NAMALWA (cell line): ENCODE measurements around the gene SAE1.

ENCODE experiments used
- DNase-seq: peaks from one replicate; pipeline ENCODE4 v3.0.0-alpha.2; 2015; ENCODE audit warnings: low spot score

The SAE1 gene

DNA sequence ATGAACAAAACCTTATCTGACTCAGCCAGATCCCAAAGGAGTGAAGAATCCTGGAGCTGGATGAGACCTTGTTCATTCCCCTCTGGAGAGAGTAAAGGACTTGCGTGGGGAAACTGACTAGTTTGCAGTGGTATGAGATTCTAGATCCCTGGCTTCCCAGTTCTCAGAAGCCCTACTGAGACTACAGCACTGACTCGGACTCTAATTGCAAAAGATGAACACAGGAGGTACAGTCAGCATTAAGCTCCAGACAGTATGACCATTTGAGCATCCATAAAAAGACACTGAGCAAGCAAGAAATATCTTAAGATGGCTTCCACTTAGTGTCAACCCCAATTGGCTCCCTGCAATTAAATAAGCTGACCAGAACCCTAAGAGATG is 23.8 kb upstream of the SAE1 start:
- DNase-seq: no peak

DNA sequence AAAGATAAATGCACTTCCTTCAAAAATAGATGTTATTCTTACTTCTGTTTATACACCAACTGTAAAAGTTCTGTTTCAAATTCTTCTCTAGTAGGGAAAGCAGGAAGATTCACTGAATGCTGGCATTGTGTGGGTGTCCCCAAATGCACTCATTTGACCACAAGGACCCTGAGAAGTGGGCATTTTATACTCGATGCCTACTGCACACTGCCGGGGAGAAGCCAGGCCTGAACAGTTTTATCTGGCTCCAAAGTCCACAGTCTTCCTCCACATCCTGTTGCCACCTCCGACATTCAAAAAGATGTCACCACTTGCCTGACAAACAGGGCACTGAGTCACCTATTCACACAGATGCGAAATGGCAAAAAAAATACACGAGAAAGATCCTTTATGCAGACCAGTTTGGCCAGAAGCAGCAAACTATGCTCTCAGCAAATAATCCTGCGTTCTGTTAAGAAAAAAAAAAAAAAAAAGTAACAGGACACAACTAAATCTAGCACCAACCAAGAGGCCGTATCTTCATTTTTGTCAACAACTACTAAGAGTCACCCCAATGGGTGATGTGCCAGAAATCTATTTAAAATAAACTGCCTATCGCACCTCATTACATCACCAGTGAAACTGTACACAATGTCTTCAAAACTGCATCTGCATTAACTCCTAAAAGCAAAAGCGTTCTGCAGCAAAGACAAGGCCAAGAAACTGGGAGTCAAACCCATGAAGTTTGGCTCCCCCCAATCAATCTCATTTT is 23.3 kb upstream of the SAE1 start:
- no peak for DNase-seq

DNA sequence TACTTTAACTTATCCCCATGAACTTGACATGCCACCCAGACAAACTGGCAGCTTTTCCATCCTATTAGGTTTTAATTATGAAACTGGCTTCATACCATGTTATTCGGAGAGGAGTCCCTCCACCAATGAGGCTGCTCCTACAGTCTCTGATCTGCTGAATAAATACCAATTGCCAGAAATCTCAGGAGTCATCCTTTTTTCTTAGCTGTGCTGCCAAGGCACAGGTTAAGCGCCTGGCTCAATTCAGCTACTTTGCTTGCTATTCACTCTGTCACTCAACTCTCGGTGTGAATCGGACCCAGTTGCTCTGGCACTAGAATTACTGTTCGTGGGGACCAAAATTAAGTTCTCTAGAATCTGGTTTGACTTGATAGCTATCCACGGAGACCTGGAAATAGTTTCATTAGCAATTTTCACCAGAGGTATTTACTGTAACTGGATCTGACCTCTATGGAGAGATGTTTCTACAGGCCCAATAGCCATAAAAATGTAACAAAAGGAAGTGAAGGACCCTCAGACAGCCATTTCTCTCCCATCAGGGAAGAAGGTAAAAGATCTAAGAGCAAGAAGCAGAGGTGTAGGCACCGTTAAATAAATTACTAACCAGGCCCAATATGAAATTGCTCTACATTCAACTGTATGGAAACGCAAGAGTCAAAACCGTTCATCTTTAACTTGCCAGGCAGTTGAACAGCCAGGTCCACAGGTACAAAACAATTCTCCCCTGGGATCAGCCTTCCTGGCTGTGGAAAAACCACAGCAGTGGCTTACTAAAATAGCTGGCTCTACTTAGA is 22.5 kb upstream of the SAE1 start:
- DNase-seq: no peak

DNA sequence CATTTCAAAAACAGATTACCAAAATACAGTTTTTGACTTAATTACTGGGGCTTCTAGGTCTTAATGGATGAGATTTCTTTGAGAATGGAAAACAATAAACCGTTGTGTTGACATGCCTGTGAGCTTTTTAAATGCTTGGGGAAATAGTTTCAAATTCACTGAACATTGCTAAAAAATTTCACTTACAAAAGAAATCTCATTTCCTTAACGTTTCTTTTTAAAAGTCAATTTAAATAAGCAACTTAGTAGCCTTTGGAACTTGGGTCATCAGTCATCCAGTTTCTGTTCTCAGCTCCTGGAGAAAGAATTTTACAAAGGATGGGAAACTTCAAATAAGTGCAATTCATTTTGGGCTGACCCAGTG is 21.5 kb upstream of the SAE1 start:
- no peak for DNase-seq

DNA sequence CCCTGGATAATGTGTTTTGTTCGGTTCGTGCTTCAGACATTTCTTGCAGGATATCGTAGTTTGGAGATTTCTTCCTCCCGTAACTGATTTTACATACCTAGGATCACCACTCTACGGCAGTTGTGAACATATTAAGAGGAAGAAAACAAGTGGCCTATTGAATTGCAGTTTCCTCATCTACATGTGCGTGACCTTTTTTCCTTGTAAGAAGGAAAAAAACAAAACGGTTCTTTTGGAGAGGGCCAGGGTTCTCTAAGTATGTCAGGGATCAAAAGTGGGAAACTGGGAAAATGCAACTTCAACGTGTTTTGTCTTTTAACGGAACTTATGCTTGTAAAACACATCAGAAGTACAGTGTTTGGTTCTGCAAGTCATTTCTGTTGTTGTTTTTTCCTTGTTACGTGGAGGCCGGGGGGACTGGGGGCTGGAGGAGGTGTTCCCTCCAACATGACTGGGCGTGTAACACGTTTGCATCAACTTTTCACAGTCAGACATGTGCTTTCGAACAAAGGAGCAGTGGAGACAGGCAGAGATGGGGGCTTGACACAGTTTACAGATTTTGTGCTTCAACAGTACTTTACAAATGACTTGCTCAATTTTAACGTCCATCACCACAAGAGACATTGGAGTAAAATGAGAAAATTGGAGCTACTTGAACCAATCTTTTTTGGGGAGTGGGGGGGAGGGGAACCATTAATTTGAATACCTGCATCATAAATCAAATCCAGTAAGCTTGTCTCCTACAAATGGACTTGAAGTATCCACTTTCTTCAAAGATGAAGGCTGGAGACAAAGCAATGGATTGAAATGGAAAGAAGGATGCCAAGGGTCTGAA is 20.9 kb upstream of the SAE1 start:
- DNase-seq: peak; percentile 70

DNA sequence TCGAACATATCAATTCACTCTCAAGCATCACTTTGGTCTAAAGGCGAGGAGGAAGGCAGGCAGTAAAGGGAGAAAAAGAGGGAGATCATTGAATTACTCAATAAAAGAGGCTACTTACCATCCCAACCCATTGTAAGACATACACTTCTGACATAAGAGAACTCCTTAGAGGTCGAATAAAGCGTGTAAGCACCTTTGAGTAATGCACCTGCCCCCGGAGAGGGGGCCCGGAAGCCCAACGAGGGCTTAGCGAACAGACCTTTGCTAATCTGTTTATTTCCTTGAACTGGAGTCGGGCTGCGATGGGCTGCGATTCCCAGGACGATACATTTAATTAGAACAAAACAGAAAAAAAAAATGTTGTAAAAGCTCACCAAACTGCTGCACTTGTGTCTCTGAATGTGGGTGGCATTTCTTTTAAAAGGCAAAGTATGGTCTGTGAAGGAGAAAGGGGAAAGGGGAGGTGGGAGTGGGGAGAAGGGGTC is 20.1 kb upstream of the SAE1 start:
- DNase-seq: peak; percentile 61

DNA sequence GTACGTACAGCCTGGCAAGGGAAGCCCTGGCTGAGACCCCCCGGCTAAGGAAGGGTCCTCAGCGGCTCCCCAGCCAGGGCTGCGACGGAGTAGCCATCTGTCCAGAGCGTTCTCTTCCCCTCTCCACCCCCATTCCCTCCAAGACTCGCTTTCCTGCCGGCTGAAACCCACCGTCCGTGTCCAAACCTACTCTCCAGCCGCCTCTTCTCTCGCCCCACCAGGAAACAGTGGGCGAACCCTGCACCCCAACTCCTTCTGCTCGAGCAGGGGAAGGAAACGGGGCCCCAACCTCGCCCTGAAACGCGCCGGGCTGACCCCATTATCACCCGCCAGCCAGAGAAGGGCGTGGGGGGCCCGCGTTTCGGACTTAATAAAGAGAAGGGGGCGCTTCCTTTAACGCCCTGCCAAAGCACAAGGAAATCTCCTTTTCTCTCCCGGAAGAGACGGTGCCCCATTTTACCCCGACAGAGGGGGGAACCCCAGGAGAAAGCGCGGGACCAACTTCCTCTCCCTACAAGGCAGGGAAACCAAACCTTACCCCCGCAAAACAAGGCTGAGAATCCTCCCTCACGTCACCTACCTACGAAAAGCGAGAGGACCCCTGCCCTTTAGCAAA is 19.5 kb upstream of the SAE1 start:
- DNase-seq: peak; percentile 58

DNA sequence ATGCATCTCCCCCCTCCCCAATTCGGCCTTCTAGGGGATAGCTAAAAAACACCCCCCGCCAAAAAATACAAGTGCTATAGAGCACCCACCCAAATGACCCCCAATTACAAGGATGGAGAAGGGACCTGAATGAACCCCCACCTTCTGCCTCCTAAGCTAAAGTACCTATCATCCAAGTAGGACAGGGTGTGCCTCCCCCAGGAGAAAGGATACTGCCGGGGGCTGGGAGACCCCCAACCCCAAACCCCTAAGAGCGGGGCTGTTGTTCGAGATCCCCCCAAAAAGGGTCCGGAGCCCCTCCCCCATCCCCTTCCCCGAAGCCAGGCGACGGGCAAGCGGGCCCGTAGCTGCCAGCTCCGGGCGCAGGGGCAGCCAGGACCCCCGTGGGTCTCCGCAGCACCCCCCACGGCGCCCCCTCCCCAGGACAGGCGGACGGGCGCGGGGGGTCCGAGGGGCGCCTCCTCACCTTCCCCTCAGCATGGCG is 18.9 kb upstream of the SAE1 start:
- no peak for DNase-seq

DNA sequence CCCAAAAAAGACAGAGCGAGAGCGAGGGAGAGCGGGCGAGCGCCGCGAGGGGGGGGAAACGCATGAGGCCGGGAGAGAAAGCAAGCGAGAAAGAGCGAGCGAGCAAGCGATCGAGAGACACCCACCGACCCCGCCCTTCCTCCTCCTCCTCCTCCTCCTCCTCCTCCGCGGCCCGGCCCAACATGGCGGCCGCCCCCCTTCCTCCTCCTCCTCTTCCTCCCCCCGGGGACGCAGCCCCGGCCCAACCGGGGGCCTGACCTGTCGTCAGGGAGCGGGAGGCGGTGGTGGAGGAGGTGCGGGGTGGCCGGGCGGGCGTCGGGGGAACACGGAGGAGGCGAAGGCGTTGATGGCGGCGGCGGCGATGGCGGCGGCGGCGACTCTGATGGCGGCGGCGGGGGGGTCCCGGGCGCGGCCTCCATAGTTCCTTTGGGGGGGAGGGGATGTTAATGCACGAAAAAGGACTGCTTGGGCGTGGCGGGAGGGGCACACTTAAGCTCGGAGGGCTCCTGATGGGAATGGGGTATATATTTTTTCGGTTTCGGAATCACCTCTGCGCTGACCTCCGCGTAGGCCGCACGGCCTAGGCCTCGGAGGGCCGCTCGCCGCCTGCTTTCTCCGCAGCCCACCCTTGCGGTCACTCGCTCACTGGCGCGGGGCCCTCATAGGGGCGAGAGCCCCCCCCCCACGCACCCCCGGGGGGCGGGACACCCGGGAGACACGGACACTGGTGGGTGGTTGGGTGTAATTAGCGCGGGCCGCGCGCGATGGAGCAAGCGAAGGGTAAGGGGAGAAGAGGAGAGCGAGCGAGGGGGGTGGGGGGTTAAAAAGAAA is 18.3 kb upstream of the SAE1 start:
- DNase-seq: peak; percentile 86

DNA sequence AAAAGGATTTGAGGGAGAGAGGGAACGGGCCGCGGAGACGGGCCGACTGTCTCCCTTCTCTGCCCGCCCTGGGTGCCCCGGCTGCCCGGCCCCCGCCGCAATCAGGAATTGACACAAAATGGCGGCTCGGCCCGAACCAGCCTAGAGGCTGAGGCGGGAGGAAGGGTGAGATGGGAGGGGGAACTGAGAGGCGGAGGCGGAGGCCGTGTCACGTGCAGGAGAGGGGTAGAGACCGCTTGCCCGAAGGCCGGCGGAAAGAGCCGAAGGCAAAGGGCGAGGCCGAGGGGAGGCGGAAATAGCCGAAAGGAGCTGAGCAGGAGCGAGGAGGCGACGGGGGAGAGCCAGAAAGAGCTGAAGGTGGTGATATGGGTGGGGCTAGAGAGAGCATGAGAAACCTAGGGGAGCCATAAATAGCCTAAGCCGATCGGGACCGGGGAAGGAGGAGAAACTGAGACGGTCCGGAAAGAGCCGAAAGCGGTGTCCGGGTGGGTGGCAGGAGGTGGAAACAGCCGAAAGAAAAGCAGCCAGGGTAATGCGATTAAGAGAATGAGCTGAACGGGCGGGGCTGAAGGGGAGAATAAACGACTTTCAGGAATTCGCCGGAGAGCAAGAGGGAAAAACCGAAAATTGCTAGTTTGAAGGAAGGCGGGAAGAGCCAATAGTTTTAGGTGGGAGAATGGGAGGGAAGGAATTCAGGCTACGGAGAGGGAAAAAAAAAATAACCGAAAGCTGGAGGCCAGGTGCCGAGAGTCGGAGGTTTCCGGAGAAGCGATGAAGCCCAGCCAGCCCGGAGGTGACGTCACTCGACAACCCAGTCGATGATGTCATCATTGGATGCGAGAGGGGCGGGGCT is 17.4 kb upstream of the SAE1 start, which contains the start of gene ZC3H4:
Gene ZC3H4, minus strand, starts transcription at position 780 of the 853 bp plus-strand sequence. CDS start 1,192 bp downstream, outside the sequence.
- DNase-seq: peak; percentile 99

DNA sequence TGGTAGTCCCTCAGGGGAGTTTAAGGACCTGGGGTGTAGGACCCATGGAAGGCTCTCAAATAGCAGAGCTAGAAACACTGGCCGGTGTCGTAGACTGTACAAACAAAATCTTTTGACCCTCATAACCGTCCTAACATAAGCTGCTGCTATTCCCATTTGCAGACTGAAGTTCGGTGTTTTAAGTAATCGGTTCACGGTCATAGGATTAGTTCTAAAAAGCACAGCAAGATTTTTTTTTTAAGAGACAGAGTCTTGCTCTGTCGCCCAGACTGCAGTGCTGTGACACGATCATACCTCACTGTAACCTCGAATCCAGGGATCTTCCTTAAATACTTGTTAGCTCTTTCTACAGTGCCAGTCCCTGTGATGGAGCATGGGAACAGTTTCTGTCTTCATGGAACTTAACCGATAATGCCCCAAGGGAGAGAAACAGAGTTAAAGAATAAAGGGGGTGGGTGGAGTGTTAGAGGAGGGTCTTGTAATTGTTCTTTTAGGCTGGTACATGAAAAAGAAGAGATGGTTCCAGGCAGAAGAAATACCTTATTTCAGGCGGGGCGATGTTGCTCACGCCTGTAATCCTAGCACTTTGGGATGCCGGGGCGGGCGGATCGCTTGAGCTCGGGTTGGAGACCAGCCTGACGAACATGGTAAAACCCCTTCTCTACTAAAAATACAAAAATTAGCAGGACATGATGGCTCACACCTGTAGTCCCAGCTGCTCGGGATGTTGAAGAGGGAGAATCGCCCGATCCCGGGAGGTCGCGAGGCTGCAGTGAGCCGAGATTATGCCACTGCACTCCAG is 16.6 kb upstream of the SAE1 start:
- no peak for DNase-seq

DNA sequence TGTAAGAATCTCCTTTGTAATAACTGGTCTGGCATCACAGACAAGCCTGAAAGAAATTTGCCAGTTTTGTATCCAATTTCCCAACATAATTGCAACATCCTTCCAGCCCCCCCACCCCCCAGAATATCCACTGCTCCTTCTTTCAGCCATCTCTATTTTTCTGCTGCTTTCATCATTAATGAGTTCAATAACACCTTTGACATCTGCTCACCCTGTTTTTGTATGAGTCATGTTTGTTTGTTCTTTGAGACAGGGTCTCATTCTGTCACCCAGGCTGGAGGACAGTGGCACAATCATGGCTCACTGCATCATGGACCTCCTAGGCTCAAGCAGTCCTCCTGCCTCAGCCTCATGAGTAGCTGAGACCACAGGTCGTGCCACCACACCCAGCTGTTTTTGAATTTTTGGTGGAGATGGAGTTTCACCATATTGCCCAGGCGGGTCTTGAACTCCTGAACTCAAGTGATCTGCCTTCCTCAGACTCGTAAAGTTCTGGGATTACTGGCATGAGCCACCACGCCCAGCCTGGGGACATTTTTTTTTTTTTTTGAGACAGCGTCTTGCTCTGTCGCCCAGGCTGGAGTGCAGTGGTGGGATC is 10.1 kb upstream of the SAE1 start:
- DNase-seq: no peak

DNA sequence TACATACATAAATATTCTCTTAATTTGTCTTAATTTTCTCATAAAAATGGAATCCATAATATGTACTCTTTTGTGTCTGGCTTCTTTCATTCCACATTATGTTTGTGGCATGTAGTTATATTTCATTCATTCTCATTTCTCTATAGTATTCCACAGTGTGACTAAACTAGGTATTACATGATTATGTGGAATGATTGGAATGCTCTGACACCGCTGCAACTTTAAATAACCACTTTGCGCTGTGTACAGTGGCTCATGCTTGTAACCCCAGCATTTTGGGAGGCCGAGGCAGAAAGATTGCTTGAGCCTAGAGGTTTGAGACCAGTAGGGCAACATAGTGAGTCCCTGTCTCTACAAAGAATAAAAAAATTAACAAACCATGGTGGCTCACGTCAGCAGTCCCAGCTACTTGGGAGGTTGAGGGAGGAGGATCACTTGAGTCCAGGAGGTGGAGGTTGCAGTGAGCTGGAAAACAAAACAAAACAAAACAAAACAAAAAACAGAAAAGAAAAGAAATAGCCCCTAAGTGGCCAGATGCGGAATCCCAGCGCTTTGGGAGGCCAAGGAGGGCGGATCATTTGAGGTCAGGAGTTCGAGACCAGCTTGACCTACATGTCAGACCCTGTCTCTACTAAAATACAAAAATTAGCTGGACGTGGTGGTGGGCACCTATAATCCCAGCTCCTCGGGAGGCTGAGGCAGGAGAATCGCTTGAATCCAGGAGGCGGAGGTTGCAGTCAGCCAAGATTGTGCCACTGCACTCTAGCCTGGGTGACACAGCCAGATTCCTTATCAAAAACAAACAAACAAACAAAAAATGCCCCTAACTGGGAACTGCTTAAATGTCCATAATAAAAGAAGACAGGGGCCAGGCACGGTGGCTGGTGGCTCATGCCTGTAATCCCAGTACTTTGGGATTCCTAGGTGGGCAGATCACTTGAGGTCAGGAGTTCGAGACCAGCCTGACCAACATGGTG is 8.0 kb upstream of the SAE1 start:
- no peak for DNase-seq

DNA sequence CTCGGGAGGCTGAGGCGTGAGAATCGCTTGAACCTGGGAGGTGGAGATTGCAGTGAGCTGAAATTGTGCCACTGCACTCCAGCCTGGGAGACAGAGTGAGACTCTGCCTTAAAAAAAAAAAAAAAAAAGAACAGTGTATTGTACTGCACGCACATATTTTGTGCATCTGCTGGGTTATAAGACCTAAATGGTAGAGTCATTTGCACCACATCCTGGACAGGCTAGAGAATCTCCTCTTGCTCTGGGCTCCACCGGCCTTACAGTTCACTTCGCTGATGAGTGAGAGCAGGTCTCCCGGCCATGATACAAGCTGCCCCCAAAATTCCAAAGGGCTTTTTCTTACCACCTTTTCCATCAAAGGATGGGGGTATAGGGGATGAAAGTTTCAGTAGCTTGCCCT is 7.2 kb upstream of the SAE1 start:
- no peak for DNase-seq

DNA sequence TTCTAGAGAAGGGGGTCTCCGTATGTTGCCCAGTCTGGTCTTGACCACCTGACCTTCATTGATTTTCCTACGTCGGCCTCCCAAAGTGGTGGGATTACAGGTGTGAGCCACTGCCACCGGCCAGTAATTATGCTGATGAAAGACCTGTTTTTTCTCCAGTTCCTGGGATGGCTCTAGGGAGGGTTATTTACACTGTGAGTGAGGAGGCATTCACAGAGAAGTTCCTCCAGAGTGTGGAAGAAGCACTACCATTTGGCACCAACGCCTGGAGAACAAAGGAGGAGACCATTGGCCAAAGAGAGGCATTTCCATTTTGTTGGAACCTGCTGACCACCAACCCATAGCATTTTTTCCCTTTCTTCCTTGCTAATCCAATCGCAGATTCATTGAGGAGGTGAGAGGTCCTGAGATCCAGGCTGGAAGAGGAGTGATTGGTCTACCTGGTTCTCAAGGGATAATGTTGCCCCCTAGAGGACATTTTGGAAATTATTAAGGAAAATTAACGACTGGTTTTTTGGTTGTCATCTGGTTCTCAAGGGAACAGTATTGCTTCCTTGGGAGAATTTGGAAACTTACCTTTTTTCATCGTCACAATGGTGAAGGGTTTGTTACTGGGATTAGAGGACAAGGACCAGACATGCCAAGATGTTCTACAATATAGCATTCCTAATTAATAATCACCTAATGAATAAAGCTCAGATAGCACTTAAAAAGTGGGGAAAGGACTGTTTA is 5.5 kb upstream of the SAE1 start:
- DNase-seq: peak; percentile 77

DNA sequence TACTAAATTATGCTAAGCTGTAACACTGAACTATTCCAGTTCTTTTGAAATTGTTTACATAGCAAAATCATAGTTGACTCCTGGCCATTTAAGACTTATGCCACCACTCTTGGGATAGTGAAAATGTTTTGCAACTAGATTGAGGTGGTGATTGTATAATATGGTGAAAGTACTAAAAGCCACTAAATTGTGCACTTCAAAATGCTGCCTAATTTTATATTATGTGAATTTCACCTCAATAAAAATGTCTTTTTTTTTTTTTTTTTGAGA is 5.0 kb upstream of the SAE1 start:
- DNase-seq: no peak

DNA sequence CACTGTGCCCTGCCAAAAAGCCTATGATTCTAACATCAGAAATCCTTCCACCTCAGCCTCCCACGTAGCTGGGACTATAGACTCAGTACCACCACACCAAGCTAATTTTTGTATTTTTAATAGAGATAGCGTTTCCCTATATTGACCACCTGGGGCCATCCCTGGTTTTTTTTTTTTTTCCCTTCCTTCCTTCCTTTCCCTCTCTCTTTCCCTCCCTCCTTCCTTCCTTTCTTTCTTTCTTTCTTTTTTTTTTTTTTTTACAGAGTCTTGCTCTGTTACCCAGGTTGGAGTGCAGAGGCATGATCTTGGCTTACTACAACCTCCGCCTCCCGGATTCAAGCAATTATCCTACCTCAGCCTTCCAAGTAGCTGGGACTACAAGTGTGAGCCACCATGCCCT is 1.1 kb upstream of the SAE1 start:
- no peak for DNase-seq
